Stimulated activated CD4-positive, alpha-beta T cell treated with anti-CD3 and anti-CD28 coated beads, TNF-alpha, amount 100 ng/mL, for 24 hours (primary cell): ENCODE results near the gene FAM171A1.
"Not testable (repeated sequence)": the region's sequence is repeated elsewhere in the genome, so short reads cannot be mapped to it uniquely, and the experiment has no call there.

Experiments used
- DNase-seq, 3 experiments: peaks; one replicate each; pipeline ENCODE4 v3.0.0-alpha.2; 2020; ENCODE audit warnings: low read depth in 3 of 3

FAM171A1 gene

DNA sequence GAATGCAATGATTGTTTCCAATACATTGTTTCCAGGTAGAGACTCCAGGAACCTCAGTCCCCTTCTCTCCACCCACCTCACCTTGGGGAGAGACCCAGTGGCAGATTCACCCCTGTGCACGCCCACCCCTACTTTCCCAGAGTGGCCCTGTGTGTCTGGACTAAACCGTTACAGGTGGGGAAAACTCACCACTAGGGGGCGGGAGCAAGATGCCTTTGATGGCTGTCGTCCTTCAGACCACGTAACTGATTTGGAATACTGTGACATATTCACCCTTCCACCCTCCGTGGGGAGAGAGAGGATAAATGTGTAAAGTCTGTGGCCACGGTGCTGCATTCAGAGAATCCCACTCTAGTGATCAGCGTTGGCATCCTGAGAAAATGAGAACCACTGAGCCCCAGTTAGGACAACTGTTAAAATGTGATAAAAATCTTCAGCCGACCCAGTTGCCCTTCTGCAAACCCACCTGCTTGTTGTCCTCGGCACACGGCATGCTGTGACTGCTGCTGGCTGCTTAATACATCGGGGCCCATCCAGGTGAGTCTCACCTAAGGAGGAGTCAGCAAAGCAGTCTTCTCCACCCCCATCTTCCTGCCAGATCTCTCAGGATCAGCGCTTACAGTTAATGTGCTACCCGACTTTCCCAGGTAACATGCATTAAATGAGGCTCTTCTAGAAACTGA lies 161.1 kb downstream of the FAM171A1 start:
- DNase-seq, result peak; percentile 70 to 75 (median 73)

DNA sequence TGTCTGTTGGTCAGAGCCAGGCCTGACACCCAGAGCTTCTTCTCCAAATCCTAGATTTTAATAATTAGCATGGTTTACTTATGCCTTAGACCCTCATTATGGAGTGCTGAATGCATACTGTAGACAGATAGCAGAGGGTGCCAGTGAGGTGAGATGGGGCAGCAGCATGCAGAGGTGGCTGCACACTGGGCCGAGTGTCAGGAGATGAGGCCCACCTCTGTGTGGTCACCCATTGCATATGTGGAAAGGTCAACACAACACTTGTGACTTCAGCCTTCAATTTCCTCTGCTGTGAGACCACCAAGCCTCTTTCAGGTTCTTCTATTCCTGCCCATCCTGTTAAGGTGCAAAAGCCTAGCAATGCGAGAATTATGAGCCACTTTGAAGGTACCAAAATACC lies 162.9 kb downstream of the FAM171A1 start:
- no peak for DNase-seq

DNA sequence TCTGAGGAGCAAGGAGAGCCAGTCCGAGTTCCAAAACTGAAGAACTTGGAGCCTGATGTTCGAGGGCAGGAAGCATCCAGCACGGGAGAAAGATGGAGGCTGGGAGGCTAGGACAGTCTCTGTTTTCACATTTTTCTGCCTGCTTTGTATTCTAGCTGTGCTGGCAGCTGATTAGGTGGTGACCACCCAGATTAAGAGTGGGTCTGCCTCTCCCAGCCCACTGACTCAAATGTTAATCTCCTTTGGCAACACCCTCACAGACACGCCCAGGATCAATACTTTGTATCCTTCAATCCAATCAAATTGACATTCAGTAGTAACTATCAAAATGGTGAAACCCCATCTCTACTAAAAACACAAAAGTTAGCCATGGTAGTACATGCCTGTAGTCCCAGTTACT lies 163.7 kb downstream of the FAM171A1 start:
- DNase-seq, result not testable (repeated sequence)

DNA sequence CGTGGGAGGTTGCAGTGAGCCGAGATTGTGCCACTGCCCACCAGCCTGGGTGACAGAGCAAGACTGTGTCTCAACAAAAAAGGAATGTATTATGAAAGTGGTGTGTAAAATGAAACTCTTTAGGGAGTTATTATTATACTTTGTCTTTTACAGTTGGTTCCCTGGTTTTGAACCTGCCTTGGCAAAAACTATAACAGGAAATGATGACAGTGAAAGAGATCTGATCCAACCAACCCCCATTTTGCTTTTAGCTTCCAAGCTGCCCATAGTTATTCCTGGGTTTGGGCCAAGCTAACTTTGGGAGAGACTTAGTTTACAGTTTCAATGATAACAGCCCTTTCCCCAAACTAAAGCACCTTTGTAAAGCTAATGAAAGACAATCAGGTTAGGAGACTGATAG lies 168.4 kb downstream of the FAM171A1 start:
- DNase-seq, result no peak

DNA sequence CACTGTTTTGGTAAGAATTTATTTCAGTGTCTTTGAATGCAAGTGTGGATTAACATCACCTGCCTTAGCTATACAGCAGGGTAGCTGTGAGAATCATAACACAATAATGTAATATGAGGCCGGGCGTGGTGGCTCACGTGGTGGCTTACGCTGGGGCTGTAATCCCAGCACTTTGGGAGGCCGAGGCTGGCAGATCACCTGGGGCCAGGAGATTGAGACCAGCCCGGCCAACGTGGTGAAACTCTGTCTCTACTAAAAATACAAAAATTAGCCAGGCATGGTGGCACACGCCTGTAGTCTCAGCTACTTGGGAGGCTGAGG lies 168.8 kb downstream of the FAM171A1 start:
- DNase-seq, result not testable (repeated sequence)

DNA sequence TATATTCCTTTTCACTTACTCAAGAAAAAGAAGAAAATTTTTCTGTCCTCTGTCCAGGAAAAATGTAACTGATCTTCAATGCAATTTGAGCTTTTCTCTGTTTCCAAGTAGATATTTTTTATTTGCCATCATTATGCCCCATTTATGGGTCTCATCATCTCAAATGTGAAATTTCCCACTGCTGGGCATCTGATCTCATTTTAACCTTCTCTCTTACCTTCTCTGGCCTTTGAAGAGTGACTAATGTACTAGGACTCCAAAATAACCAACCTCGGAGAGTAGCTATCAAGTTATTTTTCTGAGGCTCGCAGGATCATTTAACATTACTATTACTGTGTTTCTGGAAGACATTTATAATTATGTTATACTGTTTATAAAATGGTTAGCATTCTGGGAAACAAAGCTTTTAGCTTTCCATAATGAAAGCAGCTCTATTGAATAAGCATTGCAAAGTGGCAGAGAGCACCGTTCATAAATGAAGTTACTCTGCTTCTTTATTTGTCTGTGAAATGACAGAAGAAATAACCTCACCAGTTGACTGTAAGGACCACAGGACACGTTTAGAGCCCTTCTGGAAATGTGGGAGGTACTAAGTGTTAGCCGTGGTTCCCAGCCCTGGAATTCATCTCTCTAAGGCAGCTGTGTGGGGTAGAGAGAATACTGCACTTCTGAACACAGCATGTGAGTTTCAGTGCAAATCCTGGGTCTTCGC lies 169.3 kb downstream of the FAM171A1 start:
- no peak for DNase-seq

DNA sequence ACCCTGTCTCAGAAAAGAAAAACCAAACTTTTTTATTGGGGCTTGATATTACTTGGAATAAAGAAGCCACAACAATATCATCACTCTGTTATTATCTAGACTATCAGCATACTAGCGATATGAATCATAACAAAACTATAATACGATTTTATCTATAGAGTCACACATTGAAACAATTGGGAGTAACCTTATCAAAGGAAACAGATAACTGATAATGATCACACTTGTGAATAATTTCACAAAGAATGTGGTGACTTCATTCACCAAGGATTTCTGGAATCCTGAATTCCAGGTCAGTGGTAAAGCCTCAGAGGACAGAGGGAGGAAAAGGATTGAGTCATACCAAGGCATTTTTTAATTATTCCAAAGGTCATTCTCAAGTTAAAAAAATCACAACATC lies 170.5 kb downstream of the FAM171A1 start:
- DNase-seq, result no peak

DNA sequence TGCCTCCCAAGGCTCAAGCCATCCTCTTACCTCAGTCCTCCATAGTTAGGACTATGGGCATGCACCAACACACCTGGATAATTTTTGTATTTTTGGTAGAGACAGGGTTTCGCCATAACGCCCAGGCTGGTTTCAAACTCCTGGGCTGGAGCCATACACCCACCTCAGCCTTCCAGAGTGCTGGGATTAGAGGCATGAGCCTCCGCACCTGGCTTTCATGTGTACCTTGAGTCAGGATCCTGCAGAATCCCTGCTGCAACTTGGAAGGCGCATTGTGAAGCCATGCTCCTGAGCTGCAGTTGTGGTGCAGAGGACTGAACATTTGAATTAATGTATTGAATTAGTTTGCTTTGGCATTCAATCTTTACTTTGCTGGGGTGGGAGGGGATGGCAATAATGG lies 173.2 kb downstream of the FAM171A1 start:
- no peak for DNase-seq

DNA sequence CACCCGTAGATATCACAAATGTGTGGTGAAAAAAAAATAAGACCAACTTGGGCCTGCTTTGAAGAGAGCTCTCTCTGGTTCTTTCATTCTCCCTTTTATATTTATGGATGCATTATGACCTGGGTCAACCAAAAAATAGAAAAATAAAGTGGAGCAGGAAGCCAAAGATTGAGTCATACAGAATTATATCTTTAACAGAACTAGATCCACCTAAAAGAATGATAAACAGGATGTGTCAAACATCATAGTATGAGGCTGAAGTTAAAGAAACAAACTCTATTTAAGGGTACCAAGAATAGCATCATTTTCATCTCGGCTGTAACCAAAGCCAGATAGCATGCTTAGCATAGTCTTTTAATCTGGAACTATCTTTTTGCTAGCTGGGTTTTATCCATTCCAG lies 173.8 kb downstream of the FAM171A1 start:
- DNase-seq, result no peak

DNA sequence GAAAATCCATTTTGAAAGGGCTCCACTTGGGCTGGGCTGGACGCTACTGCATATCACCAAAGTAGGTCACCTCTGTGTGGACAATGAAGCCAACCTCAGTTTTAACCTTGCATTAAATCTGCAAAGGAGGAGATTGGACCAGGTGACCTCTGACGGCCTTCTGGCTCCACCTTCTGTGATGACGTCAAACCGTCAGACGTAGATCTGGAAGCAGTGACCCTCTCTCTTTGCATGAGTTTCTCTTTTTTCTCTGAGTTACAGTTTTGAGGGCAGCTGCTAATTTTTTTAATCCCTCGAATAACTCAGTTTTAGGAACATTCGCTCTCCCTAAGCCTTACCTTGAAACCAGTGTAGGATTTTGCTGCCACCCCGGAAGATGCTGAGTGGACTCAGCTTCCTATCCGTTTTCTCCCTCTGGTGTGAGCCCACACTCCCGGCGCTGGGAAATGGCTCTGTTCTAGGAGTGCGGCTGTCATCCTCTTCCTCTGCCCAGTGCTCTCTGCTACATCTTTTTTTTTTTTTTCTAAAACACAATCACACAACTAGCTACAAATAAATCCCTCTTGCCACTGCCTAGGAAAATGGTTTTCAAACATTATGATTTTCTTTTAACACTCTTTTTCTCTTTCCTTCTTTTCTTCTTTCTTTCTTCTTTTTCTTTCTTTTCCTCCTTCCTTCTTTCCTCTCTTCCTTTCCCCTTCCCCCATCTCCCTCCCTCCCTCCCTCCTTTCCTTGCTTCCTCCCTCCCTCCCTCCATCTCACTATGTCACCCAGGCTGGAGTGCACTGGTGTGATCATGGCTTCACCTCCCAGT lies 174.9 kb downstream of the FAM171A1 start:
- DNase-seq, result no peak

DNA sequence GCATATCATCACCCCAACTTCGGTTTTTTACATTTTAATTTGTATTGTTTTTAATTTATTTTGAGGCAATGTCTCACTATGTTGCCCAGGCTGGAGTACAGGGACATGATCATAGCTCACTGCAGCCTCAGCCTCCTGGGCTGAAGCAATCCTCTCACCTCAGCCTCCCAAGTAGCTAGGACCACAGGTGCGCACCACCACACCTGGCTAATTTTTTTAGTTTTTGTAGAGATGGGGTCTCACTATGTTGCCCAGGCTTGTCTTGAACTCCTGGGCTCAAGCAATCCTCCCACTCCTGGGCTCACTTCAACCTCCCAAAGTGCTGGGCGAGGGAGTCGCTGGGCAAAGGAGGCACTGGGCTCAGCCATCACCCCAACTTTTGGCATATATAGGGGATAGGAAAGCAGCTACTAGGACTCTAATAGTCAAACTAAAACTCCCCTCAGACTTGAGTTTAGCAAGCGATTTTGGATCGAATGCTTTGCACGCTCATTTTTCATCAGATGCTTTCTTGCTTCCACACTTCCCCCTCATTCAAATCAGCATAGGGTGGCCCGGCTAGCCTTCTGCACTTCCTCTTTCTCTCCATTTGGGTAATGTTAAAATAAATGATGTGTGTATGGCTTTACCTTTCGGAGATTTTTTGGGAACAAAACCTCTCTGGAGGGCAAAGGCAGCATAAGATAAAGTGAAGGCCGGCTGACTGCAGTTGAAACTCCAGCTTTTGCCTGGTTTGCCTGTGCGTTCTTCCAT lies 181.8 kb downstream of the FAM171A1 start:
- DNase-seq, result no peak

DNA sequence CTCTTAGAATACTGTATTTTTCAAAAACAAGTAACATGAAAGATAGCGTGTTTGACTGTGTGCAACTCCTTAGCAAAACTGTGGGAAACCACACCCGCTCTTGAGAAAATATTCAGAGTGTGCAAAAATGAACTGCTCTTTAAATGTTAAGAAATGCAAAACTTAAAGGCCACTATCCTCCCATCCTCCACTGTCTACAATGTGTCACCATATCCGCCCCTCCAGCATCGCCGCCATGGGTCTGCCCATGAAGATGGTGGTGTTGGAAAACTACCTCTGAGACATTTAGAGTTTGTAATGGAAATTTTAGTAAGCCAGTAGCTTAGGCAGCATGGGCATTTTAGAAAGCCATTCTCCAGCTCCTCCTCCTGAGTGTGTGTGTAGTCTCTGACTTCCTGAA lies 182.5 kb downstream of the FAM171A1 start:
- DNase-seq, result no peak

DNA sequence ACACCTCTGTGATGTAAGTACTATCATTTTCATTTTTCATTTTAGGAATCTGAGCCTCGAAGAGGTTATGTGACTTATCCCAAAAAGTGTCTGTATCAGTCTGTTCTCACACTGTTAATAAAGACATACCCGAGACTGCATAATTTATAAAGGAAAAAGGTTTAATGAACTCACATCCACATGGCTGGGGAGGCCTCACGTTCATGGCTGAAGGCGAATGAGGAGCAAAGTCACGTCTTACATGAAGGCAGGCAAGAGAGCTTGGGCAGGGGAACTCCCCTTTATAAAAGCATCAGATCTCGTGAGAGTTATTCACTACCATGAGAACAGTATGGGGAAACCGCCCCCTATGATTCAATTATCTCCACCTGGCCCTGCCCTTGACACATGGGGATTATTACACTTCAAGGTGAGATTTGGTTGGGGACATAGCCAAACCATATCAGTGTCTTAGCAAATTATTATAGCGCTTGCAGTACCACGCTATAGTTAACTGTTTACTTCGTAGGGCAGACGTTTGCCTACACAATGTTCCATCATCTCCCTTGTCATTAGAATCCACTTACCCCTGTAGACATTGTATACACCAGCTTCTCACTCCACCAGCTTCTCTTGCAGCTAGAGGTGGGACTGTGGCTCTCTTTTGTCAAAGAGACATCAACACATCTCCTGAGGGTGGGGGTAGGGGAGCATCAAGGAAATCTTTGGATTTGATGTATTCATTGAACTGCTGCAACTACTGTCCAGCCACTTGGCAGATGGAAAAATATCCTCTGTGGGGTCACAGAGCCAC lies 187.2 kb downstream of the FAM171A1 start:
- no peak for DNase-seq

DNA sequence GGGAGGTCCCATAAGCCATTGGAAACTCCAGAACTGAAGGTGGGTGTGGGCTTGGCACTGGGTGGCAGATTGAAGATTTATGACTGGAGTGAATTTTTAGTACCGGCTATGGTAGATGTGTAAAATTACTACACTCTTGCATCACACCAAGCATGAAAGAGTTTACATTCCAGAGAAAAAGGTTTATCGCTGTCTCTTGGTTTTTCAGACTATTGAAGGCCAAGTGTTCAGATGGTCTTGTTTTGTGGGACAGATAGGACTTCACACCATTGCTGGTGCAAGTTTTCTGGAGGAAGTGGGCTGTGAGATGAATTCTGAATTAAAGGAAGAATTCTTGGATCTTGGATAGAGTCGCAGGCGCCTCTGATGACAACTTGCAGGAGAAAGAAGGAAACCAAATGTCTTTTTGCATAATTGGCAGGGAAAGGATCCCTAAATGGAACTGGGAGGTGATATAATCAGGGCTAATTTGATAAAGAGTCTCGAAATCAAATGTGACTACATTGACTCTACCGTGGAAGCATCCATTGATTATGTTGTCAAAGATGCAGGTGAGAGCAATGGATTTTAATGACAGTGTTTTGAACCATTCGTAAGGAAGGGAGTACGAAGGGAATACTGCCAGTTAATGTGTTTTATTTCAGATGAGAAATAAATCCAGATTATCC lies 188.4 kb downstream of the FAM171A1 start:
- no peak for DNase-seq

DNA sequence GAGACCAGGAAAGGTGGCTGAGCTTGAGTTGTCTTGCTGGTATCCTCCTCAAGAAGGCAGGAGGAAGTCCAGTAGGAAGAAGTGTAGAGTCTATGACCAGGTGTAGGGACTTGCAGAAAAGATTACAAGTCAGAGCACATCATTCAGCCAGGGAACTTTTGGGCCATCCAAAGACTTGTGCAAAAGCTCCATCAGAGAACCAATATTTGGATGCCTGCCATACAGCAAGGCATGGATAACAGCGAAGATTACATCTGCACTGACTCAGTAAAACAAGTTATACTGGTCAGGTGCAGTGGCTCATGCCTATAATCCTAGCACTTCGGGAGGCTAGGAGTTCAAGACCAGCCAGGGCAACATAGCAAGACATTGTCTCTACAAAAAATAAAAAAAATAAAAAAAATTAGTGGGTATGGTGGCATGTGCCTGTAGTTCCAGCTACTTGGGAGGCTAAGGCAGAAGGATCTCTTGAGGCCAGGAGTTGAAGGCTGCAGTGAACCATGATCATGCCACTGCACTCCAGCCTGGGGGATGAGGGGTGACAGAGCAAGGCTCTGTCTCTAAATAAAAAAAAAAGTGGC lies 189.4 kb downstream of the FAM171A1 start:
- no peak for DNase-seq

DNA sequence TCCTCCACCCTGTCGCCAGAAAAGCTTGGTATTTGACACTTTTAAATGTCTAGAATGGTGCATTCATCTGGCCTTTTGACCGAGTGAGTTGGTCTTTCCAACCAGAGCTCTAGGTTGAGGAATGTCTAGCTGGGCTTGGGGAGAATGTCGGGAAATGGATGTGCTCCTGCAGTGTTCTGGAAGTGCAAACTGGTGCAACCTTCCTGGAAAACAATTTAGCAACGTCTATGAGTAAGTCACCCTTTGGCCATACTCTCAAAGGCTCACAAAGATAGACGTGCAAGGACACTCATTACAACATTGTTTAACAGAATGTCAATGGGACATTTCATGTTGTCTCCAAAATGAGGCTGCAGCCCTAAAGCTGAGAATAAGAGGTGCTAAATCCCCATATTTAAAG lies 190.4 kb downstream of the FAM171A1 start:
- DNase-seq, result no peak

DNA sequence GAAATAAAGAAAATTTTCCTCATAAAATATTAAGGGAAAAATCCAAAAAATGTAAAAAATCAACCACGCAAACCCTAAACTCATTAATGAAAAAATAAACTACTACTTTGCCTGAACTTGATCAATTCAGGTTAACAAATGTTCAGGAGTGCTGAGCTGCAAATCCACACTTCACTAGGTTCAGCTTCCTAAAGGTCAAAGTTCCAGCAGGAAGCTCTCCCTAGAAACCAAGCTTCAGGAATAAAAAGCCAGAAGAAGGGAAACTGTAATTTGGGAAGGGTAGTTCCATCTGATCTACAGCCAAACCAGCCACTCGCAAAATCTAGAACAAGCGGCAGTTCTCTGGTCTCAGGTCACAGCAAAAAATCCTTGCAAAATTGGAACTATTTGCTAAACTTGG lies 194.8 kb downstream of the FAM171A1 start:
- DNase-seq, result no peak

DNA sequence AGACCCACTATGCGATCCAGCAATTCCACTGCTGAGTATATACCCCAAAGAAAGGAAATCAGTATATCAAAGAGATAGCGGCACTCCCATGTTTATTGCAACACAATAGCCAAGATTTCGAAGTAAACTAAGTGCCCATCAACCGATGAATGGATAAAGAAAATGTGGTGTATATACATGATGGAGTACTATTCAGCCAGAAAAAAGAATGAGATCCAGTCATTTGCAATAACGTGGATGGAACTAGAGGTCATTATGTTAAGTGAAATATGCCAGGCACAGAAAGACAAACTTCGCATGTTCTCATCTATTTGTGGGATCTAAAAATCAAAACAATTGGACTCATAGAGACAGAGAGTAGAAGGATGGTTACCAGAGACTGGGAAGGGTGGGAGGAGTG lies 195.5 kb downstream of the FAM171A1 start:
- DNase-seq, result no peak

DNA sequence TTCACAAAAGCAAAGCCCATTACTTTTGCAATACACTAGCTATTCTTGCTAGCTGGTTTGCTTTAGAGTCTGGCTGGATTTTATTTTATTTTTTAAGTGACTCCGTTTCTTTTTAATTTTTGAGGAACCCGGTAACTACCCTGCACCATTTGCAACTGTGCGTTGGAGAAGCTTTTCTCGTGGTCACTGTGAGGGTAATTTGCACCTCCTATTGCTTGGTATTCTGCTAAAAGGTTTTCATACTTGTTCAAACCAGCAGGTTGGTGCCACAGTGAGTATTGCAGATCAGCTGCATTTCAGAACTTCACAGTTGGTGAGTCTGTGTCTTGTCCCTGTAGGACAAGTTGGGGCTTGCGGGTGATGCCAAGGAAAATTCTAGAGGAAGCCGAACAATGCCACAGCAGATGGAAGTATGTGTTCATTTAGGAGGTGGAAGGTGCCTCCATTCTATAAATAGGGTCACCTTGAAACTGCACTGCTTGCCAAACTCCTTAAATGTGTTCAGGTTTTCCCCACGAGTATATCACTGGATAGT lies 198.7 kb downstream of the FAM171A1 start:
- no peak for DNase-seq
